ENCODE results near the gene ADNP2.

The ADNP2 gene

DNA sequence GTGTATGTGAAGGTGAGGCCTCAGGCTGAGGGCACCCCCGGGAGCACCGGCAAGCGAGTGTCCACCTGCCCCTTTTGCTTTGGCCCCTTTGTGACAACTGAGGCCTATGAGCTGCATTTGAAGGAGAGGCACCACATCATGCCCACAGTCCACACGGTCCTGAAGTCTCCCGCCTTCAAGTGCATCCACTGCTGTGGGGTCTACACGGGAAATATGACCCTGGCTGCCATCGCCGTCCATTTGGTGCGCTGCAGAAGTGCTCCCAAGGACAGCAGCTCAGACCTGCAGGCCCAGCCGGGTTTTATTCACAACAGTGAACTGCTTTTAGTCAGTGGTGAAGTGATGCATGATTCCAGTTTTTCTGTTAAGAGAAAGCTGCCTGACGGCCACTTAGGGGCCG, 28.9 kb downstream of the ADNP2 start (continued):
- no peak for TF ChIP-seq POU6F1 (CRISPR knock-in tag; IDR thresholded peaks at IDR 0.05; ENCODE audit: borderline replicate concordance, low read depth)
- TF ChIP-seq ZNF8 (CRISPR knock-in tag; IDR thresholded peaks at IDR 0.05) = no peak
- no peak for TF ChIP-seq GLIS3 (CRISPR knock-in tag; IDR thresholded peaks at IDR 0.05)
- no peak for TF ChIP-seq TCF4 (CRISPR knock-in tag; IDR thresholded peaks at IDR 0.05; ENCODE audit: borderline replicate concordance)
- no peak for TF ChIP-seq ESRRG (CRISPR knock-in tag; IDR thresholded peaks at IDR 0.05)
- TF ChIP-seq ZFP30 (CRISPR knock-in tag; IDR thresholded peaks at IDR 0.05) = no peak
- no peak for TF ChIP-seq ZFP3 (CRISPR knock-in tag; IDR thresholded peaks at IDR 0.05)
- no peak for TF ChIP-seq ZNF565 (CRISPR knock-in tag; conservative IDR thresholded peaks at IDR 0.05; ENCODE audit: low read depth)
- TF ChIP-seq OSR1 (CRISPR knock-in tag; IDR thresholded peaks at IDR 0.05) = no peak
- TF ChIP-seq ARNTL (CRISPR knock-in tag; IDR thresholded peaks at IDR 0.05; ENCODE audit: borderline replicate concordance, low read depth) = no peak
- TF ChIP-seq CREB5 (CRISPR knock-in tag; IDR thresholded peaks at IDR 0.05; ENCODE audit: low read depth) = no peak

- TF ChIP-seq ZFP3 (CRISPR knock-in tag; IDR thresholded peaks at IDR 0.05) = no peak
- no peak for TF ChIP-seq ZNF70 (CRISPR knock-in tag; IDR thresholded peaks at IDR 0.05)
- no peak for TF ChIP-seq TCF4 (CRISPR knock-in tag; IDR thresholded peaks at IDR 0.05; ENCODE audit: borderline replicate concordance)
- no peak for TF ChIP-seq POU6F1 (CRISPR knock-in tag; IDR thresholded peaks at IDR 0.05; ENCODE audit: borderline replicate concordance, low read depth)
- no peak for TF ChIP-seq SNAI2 (CRISPR knock-in tag; IDR thresholded peaks at IDR 0.05)
- TF ChIP-seq RARB (CRISPR knock-in tag; IDR thresholded peaks at IDR 0.05) = no peak
- no peak for TF ChIP-seq ZNF8 (CRISPR knock-in tag; IDR thresholded peaks at IDR 0.05)
- TF ChIP-seq ARNTL (CRISPR knock-in tag; IDR thresholded peaks at IDR 0.05; ENCODE audit: borderline replicate concordance, low read depth) = no peak
- TF ChIP-seq, protein P1, sequence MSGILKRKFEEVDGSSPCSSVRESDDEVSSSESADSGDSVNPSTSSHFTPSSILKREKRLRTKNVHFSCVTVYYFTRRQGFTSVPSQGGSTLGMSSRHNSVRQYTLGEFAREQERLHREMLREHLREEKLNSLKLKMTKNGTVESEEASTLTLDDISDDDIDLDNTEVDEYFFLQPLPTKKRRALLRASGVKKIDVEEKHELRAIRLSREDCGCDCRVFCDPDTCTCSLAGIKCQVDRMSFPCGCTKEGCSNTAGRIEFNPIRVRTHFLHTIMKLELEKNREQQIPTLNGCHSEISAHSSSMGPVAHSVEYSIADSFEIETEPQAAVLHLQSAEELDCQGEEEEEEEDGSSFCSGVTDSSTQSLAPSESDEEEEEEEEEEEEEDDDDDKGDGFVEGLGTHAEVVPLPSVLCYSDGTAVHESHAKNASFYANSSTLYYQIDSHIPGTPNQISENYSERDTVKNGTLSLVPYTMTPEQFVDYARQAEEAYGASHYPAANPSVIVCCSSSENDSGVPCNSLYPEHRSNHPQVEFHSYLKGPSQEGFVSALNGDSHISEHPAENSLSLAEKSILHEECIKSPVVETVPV (CRISPR knock-in tag; IDR thresholded peaks at IDR 0.05) = no peak
- no peak for TF ChIP-seq OSR1 (CRISPR knock-in tag; IDR thresholded peaks at IDR 0.05)
- TF ChIP-seq ZFP30 (CRISPR knock-in tag; IDR thresholded peaks at IDR 0.05) = no peak
- TF ChIP-seq PPARA (CRISPR knock-in tag; IDR thresholded peaks at IDR 0.05; ENCODE audit: borderline replicate concordance) = no peak
- TF ChIP-seq BACH2 (CRISPR knock-in tag; IDR thresholded peaks at IDR 0.05; ENCODE audit: borderline replicate concordance) = no peak
- no peak for TF ChIP-seq GLIS3 (CRISPR knock-in tag; IDR thresholded peaks at IDR 0.05)
- no peak for TF ChIP-seq ZC3H10 (CRISPR knock-in tag; IDR thresholded peaks at IDR 0.05)
- TF ChIP-seq ISL1 (CRISPR knock-in tag; IDR thresholded peaks at IDR 0.05) = no peak
- no peak for TF ChIP-seq CREB5 (CRISPR knock-in tag; IDR thresholded peaks at IDR 0.05; ENCODE audit: low read depth)
These were observed 31.5 kb downstream of the ADNP2 start for GRCh38 chr18:80140455-80140985.

GRCh38 chr18:80143881-80144280, 34.8 kb downstream of the ADNP2 start:
- ATAC-seq = no peak

More at GRCh38 chr18:80140455-80140985, 31.5 kb downstream of the ADNP2 start:
- no peak for ATAC-seq

More at GRCh38 chr18:80143881-80144280, 34.8 kb downstream of the ADNP2 start:
- TF ChIP-seq ZNF565 (CRISPR knock-in tag; conservative IDR thresholded peaks at IDR 0.05; ENCODE audit: low read depth) (no peak), TCF4 (CRISPR knock-in tag; IDR thresholded peaks at IDR 0.05; ENCODE audit: borderline replicate concordance) (no peak), ZC3H10 (CRISPR knock-in tag; IDR thresholded peaks at IDR 0.05) (no peak), SNAI2 (CRISPR knock-in tag; IDR thresholded peaks at IDR 0.05) (no peak), POU6F1 (CRISPR knock-in tag; IDR thresholded peaks at IDR 0.05; ENCODE audit: borderline replicate concordance, low read depth) (no peak), ZNF8 (CRISPR knock-in tag; IDR thresholded peaks at IDR 0.05) (no peak), ARNTL (CRISPR knock-in tag; IDR thresholded peaks at IDR 0.05; ENCODE audit: borderline replicate concordance, low read depth) (no peak), PPARA (CRISPR knock-in tag; IDR thresholded peaks at IDR 0.05; ENCODE audit: borderline replicate concordance) (no peak), ESRRG (CRISPR knock-in tag; IDR thresholded peaks at IDR 0.05) (no peak), BACH2 (CRISPR knock-in tag; IDR thresholded peaks at IDR 0.05; ENCODE audit: borderline replicate concordance) (no peak)
- TF ChIP-seq, protein P2, sequence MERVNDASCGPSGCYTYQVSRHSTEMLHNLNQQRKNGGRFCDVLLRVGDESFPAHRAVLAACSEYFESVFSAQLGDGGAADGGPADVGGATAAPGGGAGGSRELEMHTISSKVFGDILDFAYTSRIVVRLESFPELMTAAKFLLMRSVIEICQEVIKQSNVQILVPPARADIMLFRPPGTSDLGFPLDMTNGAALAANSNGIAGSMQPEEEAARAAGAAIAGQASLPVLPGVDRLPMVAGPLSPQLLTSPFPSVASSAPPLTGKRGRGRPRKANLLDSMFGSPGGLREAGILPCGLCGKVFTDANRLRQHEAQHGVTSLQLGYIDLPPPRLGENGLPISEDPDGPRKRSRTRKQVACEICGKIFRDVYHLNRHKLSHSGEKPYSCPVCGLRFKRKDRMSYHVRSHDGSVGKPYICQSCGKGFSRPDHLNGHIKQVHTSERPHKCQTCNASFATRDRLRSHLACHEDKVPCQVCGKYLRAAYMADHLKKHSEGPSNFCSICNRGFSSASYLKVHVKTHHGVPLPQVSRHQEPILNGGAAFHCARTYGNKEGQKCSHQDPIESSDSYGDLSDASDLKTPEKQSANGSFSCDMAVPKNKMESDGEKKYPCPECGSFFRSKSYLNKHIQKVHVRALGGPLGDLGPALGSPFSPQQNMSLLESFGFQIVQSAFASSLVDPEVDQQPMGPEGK (CRISPR knock-in tag; IDR thresholded peaks at IDR 0.05; ENCODE audit: borderline replicate concordance) = no peak
